ENCODE data around the gene KCTD20.

The KCTD20 gene

GRCh38 chr6:36430351-36430750, 12.4 kb upstream of the KCTD20 start:
- no peak overlapping the region for H3K4me2 ChIP-seq (ENCODE audit: low read length)

GRCh38 chr6:36431197-36431596, 11.6 kb upstream of the KCTD20 start:
- Histone ChIP-seq H3K9ac (ENCODE audit: low read length) (no peak overlapping the region), H3K36me3 (replicated peaks; ENCODE audit: low read depth, low read length) (no peaks in the 10 kb centered on the region), H3K79me2 (ENCODE audit: low read length) (no peaks in the 10 kb centered on the region), H3K4me2 (ENCODE audit: low read length) (no peak overlapping the region), H3K4me3 (ENCODE audit: low read length) (no peak overlapping the region), H2AFZ (ENCODE audit: low read depth, low read length) (no peak overlapping the region), H3K27ac (ENCODE audit: low read length) (no peak overlapping the region), H3K9me3 (ENCODE audit: insufficient read depth, low read length) (no peaks in the 10 kb centered on the region), H3K27me3 (ENCODE audit: low read depth, low read length) (no peaks in the 10 kb centered on the region), H3K4me1 (ENCODE audit: low read length) (peaks cover 21% of the 10 kb centered on the region), H4K20me1 (ENCODE audit: insufficient read depth, low read length) (no peaks in the 10 kb centered on the region)
- TF ChIP-seq CTCF (IDR thresholded peaks at IDR 0.05; ENCODE audit: low read depth, low read length) (no peak), EZH2phosphoT487 (IDR thresholded peaks at IDR 0.05; ENCODE audit: low read depth) (no peak)

More at GRCh38 chr6:36430351-36430750, 12.4 kb upstream of the KCTD20 start:
- Histone ChIP-seq H3K27me3 (ENCODE audit: low read depth, low read length) (no peaks in the 10 kb centered on the region), H3K9ac (ENCODE audit: low read length) (no peak overlapping the region), H3K4me3 (ENCODE audit: low read length) (no peak overlapping the region), H3K9me3 (ENCODE audit: insufficient read depth, low read length) (no peaks in the 10 kb centered on the region), H3K27ac (ENCODE audit: low read length) (no peak overlapping the region), H4K20me1 (ENCODE audit: insufficient read depth, low read length) (no peaks in the 10 kb centered on the region), H3K79me2 (ENCODE audit: low read length) (no peaks in the 10 kb centered on the region), H3K4me1 (ENCODE audit: low read length) (peaks cover 21% of the 10 kb centered on the region), H3K36me3 (replicated peaks; ENCODE audit: low read depth, low read length) (no peaks in the 10 kb centered on the region), H2AFZ (ENCODE audit: low read depth, low read length) (no peak overlapping the region)
- no peak for TF ChIP-seq CTCF (IDR thresholded peaks at IDR 0.05; ENCODE audit: low read depth, low read length)
- TF ChIP-seq EZH2phosphoT487 (IDR thresholded peaks at IDR 0.05; ENCODE audit: low read depth): no peak

GRCh38 chr6:36432151-36432671, 10.6 kb upstream of the KCTD20 start:
- Histone ChIP-seq H3K27me3 (ENCODE audit: low read depth, low read length) (no peaks in the 10 kb centered on the region), H3K79me2 (ENCODE audit: low read length) (no peaks in the 10 kb centered on the region), H3K4me2 (ENCODE audit: low read length) (peak overlapping the region; percentile 59), H3K9me3 (ENCODE audit: insufficient read depth, low read length) (no peaks in the 10 kb centered on the region), H4K20me1 (ENCODE audit: insufficient read depth, low read length) (no peaks in the 10 kb centered on the region), H3K4me3 (ENCODE audit: low read length) (peak overlapping the region; percentile 21), H2AFZ (ENCODE audit: low read depth, low read length) (no peak overlapping the region), H3K4me1 (ENCODE audit: low read length) (peaks cover 21% of the 10 kb centered on the region), H3K36me3 (replicated peaks; ENCODE audit: low read depth, low read length) (no peaks in the 10 kb centered on the region), H3K9ac (ENCODE audit: low read length) (no peak overlapping the region), H3K27ac (ENCODE audit: low read length) (no peak overlapping the region)
- TF ChIP-seq CTCF (IDR thresholded peaks at IDR 0.05; ENCODE audit: low read depth, low read length): no peak
- TF ChIP-seq EZH2phosphoT487 (IDR thresholded peaks at IDR 0.05; ENCODE audit: low read depth): no peak

GRCh38 chr6:36436466-36436865, 6.3 kb upstream of the KCTD20 start:
- no peak for TF ChIP-seq EZH2phosphoT487 (IDR thresholded peaks at IDR 0.05; ENCODE audit: low read depth)
- TF ChIP-seq CTCF (IDR thresholded peaks at IDR 0.05; ENCODE audit: low read depth, low read length): no peak
- no peak overlapping the region for H2AFZ ChIP-seq (ENCODE audit: low read depth, low read length)
- no peaks in the 10 kb centered on the region for H3K9me3 ChIP-seq (ENCODE audit: insufficient read depth, low read length)
- H3K27me3 ChIP-seq (ENCODE audit: low read depth, low read length): no peaks in the 10 kb centered on the region
- H3K79me2 ChIP-seq (ENCODE audit: low read length): no peaks in the 10 kb centered on the region
- no peaks in the 10 kb centered on the region for H4K20me1 ChIP-seq (ENCODE audit: insufficient read depth, low read length)
- H3K9ac ChIP-seq (ENCODE audit: low read length): no peak overlapping the region
- H3K4me2 ChIP-seq (ENCODE audit: low read length): no peak overlapping the region
- H3K36me3 ChIP-seq (replicated peaks; ENCODE audit: low read depth, low read length): no peaks in the 10 kb centered on the region
- H3K4me1 ChIP-seq (ENCODE audit: low read length): peaks cover 26% of the 10 kb centered on the region
- no peak overlapping the region for H3K27ac ChIP-seq (ENCODE audit: low read length)
- H3K4me3 ChIP-seq (ENCODE audit: low read length): no peak overlapping the region

All from OCI-LY3 (cell line).